Panc1 (cell line): ENCODE measurements around the gene MCEE. TPM values are rescaled to one million over a fixed set of nuclear protein-coding genes. Genes with fewer than 3 reads are reported as not detected.

Experiments
- ATAC-seq: fragments of 200-7000 bp; cut with Tn5 transposase; 2 replicates; pipeline ENCODE4 v1.9.1; 2020; ENCODE audit warnings: mild to moderate bottlenecking, moderate library complexity
- BruUV-seq: library from RNA; stranded (reverse); fragments of 400-500 nt; replicated peaks from 2 replicates; lab custom pipeline; 2021; lab: Mats Ljungman, UMichigan
- CTCF ChIA-PET: fragments of 300-600 bp; sonication (Branson Sonifier 250); formaldehyde crosslinking; loops from one replicate; lab custom pipeline; 2022; ENCODE audit warnings: antibody characterized with exemption; lab: Charles Lee
- POLR2A ChIA-PET: fragments of 300-600 bp; sonication (Branson Sonifier 250); formaldehyde crosslinking; loops from one replicate; lab custom pipeline; 2022; ENCODE audit warnings: antibody characterized with exemption; lab: Charles Lee
- DNase-seq: peaks from one replicate; pipeline ENCODE4 v3.0.0-alpha.2; 2010; ENCODE audit warnings: low read depth, low spot score
- H3K27ac ChIP-seq: 2 replicates; pipeline ENCODE4 v1.5.1; 2011; ENCODE audit warnings: mild to moderate bottlenecking, low read length, inconsistent platforms
- H3K27me3 ChIP-seq: fragments of 200-500 bp; sonication (Bioruptor generic); 2 replicates; pipeline ENCODE4 v1.6.0; 2014; ENCODE audit warnings: low read length, inconsistent platforms; ENCODE audit not compliant: control insufficient read depth, insufficient read depth
- H3K36me3 ChIP-seq: fragments of 200-500 bp; sonication (Bioruptor generic); 2 replicates; pipeline ENCODE4 v1.5.1; 2014; ENCODE audit warnings: inconsistent platforms, mild to moderate bottlenecking, low read length, moderate library complexity; ENCODE audit not compliant: control insufficient read depth, insufficient read depth
- H3K4me1 ChIP-seq: 2 replicates; pipeline ENCODE4 v1.5.1; 2011; ENCODE audit warnings: inconsistent platforms, mild to moderate bottlenecking, low read length, moderate library complexity; ENCODE audit not compliant: control insufficient read depth, insufficient read depth
- H3K4me3 ChIP-seq, 2 experiments: 2 replicates each; pipeline ENCODE4 v1.5.1; 2011 to 2012; ENCODE audit warnings: low read depth in 2 of 2, low read length in 2 of 2, mild to moderate bottlenecking in 2 of 2, inconsistent platforms in 1 of 2, moderate library complexity in 1 of 2
- H3K9me3 ChIP-seq: fragments of 200-500 bp; sonication (Bioruptor generic); 2 replicates; pipeline ENCODE4 v1.5.1; 2014; ENCODE audit warnings: low read depth, mild to moderate bottlenecking, inconsistent platforms, low read length, moderate library complexity; ENCODE audit not compliant: control insufficient read depth, insufficient read depth
- CTCF ChIP-seq: fragments of 450-650 bp; IDR thresholded peaks from 2 replicates; pipeline ENCODE4 v1.5.1; 2017; ENCODE audit warnings: mild to moderate bottlenecking
- POLR2AphosphoS5 ChIP-seq: IDR thresholded peaks from 2 replicates; pipeline ENCODE4 v1.6.1; 2012; ENCODE audit warnings: mild to moderate bottlenecking, low read depth, low read length, moderate library complexity
- REST ChIP-seq, 2 experiments: IDR thresholded peaks; 2 replicates each; pipeline ENCODE4 v1.6.1; 2011 to 2012; ENCODE audit warnings: low read depth in 2 of 2, control low read depth in 1 of 2, low read length in 1 of 2, mild to moderate bottlenecking in 1 of 2, moderate library complexity in 1 of 2; ENCODE audit not compliant: insufficient read depth in 1 of 2
- SIN3A ChIP-seq: IDR thresholded peaks from 2 replicates; pipeline ENCODE4 v1.6.1; 2012; ENCODE audit warnings: low read depth, mild to moderate bottlenecking, low read length, moderate library complexity, borderline replicate concordance; ENCODE audit not compliant: insufficient read depth
- TCF7L2 ChIP-seq: IDR thresholded peaks from 2 replicates; pipeline ENCODE4 v1.6.1; 2011; ENCODE audit warnings: mild to moderate bottlenecking, low read depth, low read length, inconsistent platforms
- in situ Hi-C: cut with HindIII; loops from 2 replicates; pipeline ENCODE4 v1.10.0; 2016; ENCODE audit warnings: low sequenced_read_pairs, low pct_unique_long_range_greater_than_20kb
- intact Hi-C: fragments of 100-400 bp; cut with micrococcal nuclease; formaldehyde crosslinking; loops from one replicate; pipeline ENCODE4 v1.10.0; 2022; ENCODE audit not compliant: unreplicated experiment
- total RNA-seq: library from RNA; stranded (reverse); gene quantifications from one replicate; pipeline ENCODE4 v1.2.1, GENCODE V29; 2021; ENCODE audit not compliant: unreplicated experiment

The MCEE gene
- total RNA-seq, 1 experiment from 2014 or later = 4.8 TPM

- POLR2A ChIA-PET = no interaction called here
- TF ChIP-seq TCF7L2 (no peak), CTCF (no peak), POLR2AphosphoS5 (no peak), SIN3A (no peak), REST (IDR thresholded peaks at IDR 0.05; ENCODE audit: insufficient read depth in 1 of 2, low read depth in 2 of 2, low read length in 1 of 2) (no peak)
- Histone ChIP-seq H3K4me3 (no peak overlapping the region), H3K27me3 (no peaks in the 10 kb centered on the region), H3K27ac (no peak overlapping the region), H3K36me3 (no peaks in the 10 kb centered on the region; the same call in 1 of the 2 replicates), H3K9me3 (no peaks in the 10 kb centered on the region), H3K4me1 (peaks cover 14% of the 10 kb centered on the region)
- no TSS peak for BruUV-seq
- DNase-seq (no peak), ATAC-seq (no peak)
- CTCF ChIA-PET = interaction anchor here (0.6 kb wide), 1 partner anchor 107 kb away, joined by 5 read pairs; no protein-coding TSS in a partner anchor
- in situ Hi-C loops = no loop called here
- intact Hi-C loops = no loop called here
Measured at GRCh38 chr2:71072492-71072891, 57.5 kb downstream of the MCEE start.

- Histone ChIP-seq H3K9me3 (no peaks in the 10 kb centered on the region), H3K4me1 (peaks cover 14% of the 10 kb centered on the region), H3K36me3 (no peaks in the 10 kb centered on the region; the same call in 1 of the 2 replicates), H3K4me3 (no peak overlapping the region), H3K27ac (no peak overlapping the region), H3K27me3 (no peaks in the 10 kb centered on the region)
- no peak for TF ChIP-seq TCF7L2
- TF ChIP-seq SIN3A = no peak
- no peak for TF ChIP-seq CTCF
- TF ChIP-seq REST (IDR thresholded peaks at IDR 0.05; ENCODE audit: insufficient read depth in 1 of 2, low read depth in 2 of 2, low read length in 1 of 2) = no peak
- no peak for TF ChIP-seq POLR2AphosphoS5
- ATAC-seq (no peak), DNase-seq (no peak)
- no TSS peak for BruUV-seq
- POLR2A ChIA-PET = no interaction called here
- intact Hi-C loops (no loop called here), in situ Hi-C loops (no loop called here)
- CTCF ChIA-PET = interaction anchor here (0.5 to 0.8 kb wide), 2 partner anchors 22 to 200 kb away, joined by 3 to 5 read pairs; no protein-coding TSS in a partner anchor
Measured at GRCh38 chr2:71071681-71072398, 58.2 kb downstream of the MCEE start.
